Lung microvascular endothelial cell (primary cell): ENCODE measurements around the gene SVIL. TPM values are rescaled to one million over a fixed set of nuclear protein-coding genes. Genes with fewer than 3 reads are reported as not detected.

Experiments used
- DNase-seq, 2 donors: peaks; one replicate each; pipeline versions ENCODE4 v3.0.0 to v3.0.0-alpha.2; 2010; ENCODE audit warnings: low read depth in 2 of 2
- total RNA-seq: library from RNA; depleted of rRNA; stranded (reverse); fragments of >200 nt; gene quantifications from 2 replicates; pipeline ENCODE4 v1.2.1, GENCODE V29; 2014

SVIL gene
- total RNA-seq, 1 donor from 2014 or later, result 56.2 TPM

- no peak for DNase-seq
Measured at GRCh38 chr10:29604291-29604825, 30.4 kb downstream of the SVIL start.

- no peak for DNase-seq
Measured at GRCh38 chr10:29603223-29603896, 31.4 kb downstream of the SVIL start.

- DNase-seq, result no peak
Measured at GRCh38 chr10:29600821-29601220, 34.0 kb downstream of the SVIL start.

GRCh38 chr10:29600067-29600466 is 34.7 kb downstream of the SVIL start:
- DNase-seq, result no peak

- DNase-seq, result no peak
Measured at GRCh38 chr10:29598851-29599311, 35.9 kb downstream of the SVIL start.

GRCh38 chr10:29596826-29597225 is 37.9 kb downstream of the SVIL start:
- DNase-seq, result no peak

GRCh38 chr10:29596356-29596755 is 38.4 kb downstream of the SVIL start:
- DNase-seq, result no peak

- no peak for DNase-seq
Measured at GRCh38 chr10:29595636-29596225, 39.0 kb downstream of the SVIL start.

GRCh38 chr10:29595146-29595545 is 39.6 kb downstream of the SVIL start:
- no peak for DNase-seq

- no peak for DNase-seq
Measured at GRCh38 chr10:29591651-29591968, 43.2 kb downstream of the SVIL start.

- DNase-seq, result no peak
Measured at GRCh38 chr10:29590915-29591650, 43.7 kb downstream of the SVIL start.

GRCh38 chr10:29588629-29589421 is 45.9 kb downstream of the SVIL start:
- DNase-seq, result peak; percentile 44 to 47

GRCh38 chr10:29587750-29588628 is 46.8 kb downstream of the SVIL start:
- peak; percentile 48 to 60 for DNase-seq

GRCh38 chr10:29587102-29587749 is 47.5 kb downstream of the SVIL start:
- peak in 1 of 2 donors; percentile 82 for DNase-seq

GRCh38 chr10:29586509-29586908 is 48.3 kb downstream of the SVIL start:
- DNase-seq, result no peak

- peak in 1 of 2 donors; percentile 28 for DNase-seq
Measured at GRCh38 chr10:29585488-29585976, 49.2 kb downstream of the SVIL start.

GRCh38 chr10:29584436-29584835 is 50.3 kb downstream of the SVIL start:
- DNase-seq, result no peak

GRCh38 chr10:29583674-29584073 is 51.1 kb downstream of the SVIL start:
- DNase-seq, result peak in 1 of 2 donors; percentile 34

GRCh38 chr10:29582769-29583168 is 52.0 kb downstream of the SVIL start:
- DNase-seq, result peak; percentile 79 to 84

- DNase-seq, result no peak
Measured at GRCh38 chr10:29579455-29579970, 55.3 kb downstream of the SVIL start.
